Panc1 (cell line): ENCODE data around the gene ARHGEF40. TPM values are rescaled to one million over a fixed set of nuclear protein-coding genes. Genes with fewer than 3 reads are reported as not detected.

Experiments
- ATAC-seq: fragments of 200-7000 bp; cut with Tn5 transposase; 2 replicates; pipeline ENCODE4 v1.9.1; 2020; ENCODE audit warnings: mild to moderate bottlenecking, moderate library complexity
- BruUV-seq: library from RNA; stranded (reverse); fragments of 400-500 nt; replicated peaks from 2 replicates; lab custom pipeline; 2021; lab: Mats Ljungman, UMichigan
- CTCF ChIA-PET: fragments of 300-600 bp; sonication (Branson Sonifier 250); formaldehyde crosslinking; loops from one replicate; lab custom pipeline; 2022; ENCODE audit warnings: antibody characterized with exemption; lab: Charles Lee
- POLR2A ChIA-PET: fragments of 300-600 bp; sonication (Branson Sonifier 250); formaldehyde crosslinking; loops from one replicate; lab custom pipeline; 2022; ENCODE audit warnings: antibody characterized with exemption; lab: Charles Lee
- DNase-seq: peaks from one replicate; pipeline ENCODE4 v3.0.0-alpha.2; 2010; ENCODE audit warnings: low read depth, low spot score
- H3K27ac ChIP-seq: 2 replicates; pipeline ENCODE4 v1.5.1; 2011; ENCODE audit warnings: mild to moderate bottlenecking, low read length, inconsistent platforms
- H3K27me3 ChIP-seq: fragments of 200-500 bp; sonication (Bioruptor generic); 2 replicates; pipeline ENCODE4 v1.6.0; 2014; ENCODE audit warnings: low read length, inconsistent platforms; ENCODE audit not compliant: control insufficient read depth, insufficient read depth
- H3K36me3 ChIP-seq: fragments of 200-500 bp; sonication (Bioruptor generic); 2 replicates; pipeline ENCODE4 v1.5.1; 2014; ENCODE audit warnings: inconsistent platforms, mild to moderate bottlenecking, low read length, moderate library complexity; ENCODE audit not compliant: control insufficient read depth, insufficient read depth
- H3K4me1 ChIP-seq: 2 replicates; pipeline ENCODE4 v1.5.1; 2011; ENCODE audit warnings: inconsistent platforms, mild to moderate bottlenecking, low read length, moderate library complexity; ENCODE audit not compliant: control insufficient read depth, insufficient read depth
- H3K4me3 ChIP-seq, 2 experiments: 2 replicates each; pipeline ENCODE4 v1.5.1; 2011 to 2012; ENCODE audit warnings: low read depth in 2 of 2, low read length in 2 of 2, mild to moderate bottlenecking in 2 of 2, inconsistent platforms in 1 of 2, moderate library complexity in 1 of 2
- H3K9me3 ChIP-seq: fragments of 200-500 bp; sonication (Bioruptor generic); 2 replicates; pipeline ENCODE4 v1.5.1; 2014; ENCODE audit warnings: low read depth, mild to moderate bottlenecking, inconsistent platforms, low read length, moderate library complexity; ENCODE audit not compliant: control insufficient read depth, insufficient read depth
- CTCF ChIP-seq: fragments of 450-650 bp; IDR thresholded peaks from 2 replicates; pipeline ENCODE4 v1.5.1; 2017; ENCODE audit warnings: mild to moderate bottlenecking
- SIN3A ChIP-seq: IDR thresholded peaks from 2 replicates; pipeline ENCODE4 v1.6.1; 2012; ENCODE audit warnings: low read depth, mild to moderate bottlenecking, low read length, moderate library complexity, borderline replicate concordance; ENCODE audit not compliant: insufficient read depth
- in situ Hi-C: cut with HindIII; loops from 2 replicates; pipeline ENCODE4 v1.10.0; 2016; ENCODE audit warnings: low sequenced_read_pairs, low pct_unique_long_range_greater_than_20kb
- intact Hi-C: fragments of 100-400 bp; cut with micrococcal nuclease; formaldehyde crosslinking; loops from one replicate; pipeline ENCODE4 v1.10.0; 2022; ENCODE audit not compliant: unreplicated experiment
- microRNA-seq: library from miRNA; unstranded; fragments of <30 nt; microRNA quantifications from one replicate; pipeline ENCODE4 v1.1.0, GENCODE V29; 2020; ENCODE audit not compliant: unreplicated experiment
- total RNA-seq: library from RNA; stranded (reverse); gene quantifications from one replicate; pipeline ENCODE4 v1.2.1, GENCODE V29; 2021; ENCODE audit not compliant: unreplicated experiment

The ARHGEF40 gene
- total RNA-seq, 1 experiment from 2014 or later = 11.1 TPM

- DNase-seq = no peak
- BruUV-seq = no TSS peak
- H3K4me3 ChIP-seq = no peak overlapping the region
- in situ Hi-C loops (no loop called here), intact Hi-C loops (no loop called here)
- ChIA-PET CTCF (no interaction called here), POLR2A (no interaction called here)
- H3K9me3 ChIP-seq = no peaks in the 10 kb centered on the region
- no peaks in the 10 kb centered on the region for H3K4me1 ChIP-seq
- no peaks in the 10 kb centered on the region for H3K36me3 ChIP-seq
- no peak for ATAC-seq
- H3K27ac ChIP-seq = no peak overlapping the region
- H3K27me3 ChIP-seq = no peaks in the 10 kb centered on the region
- TF ChIP-seq CTCF (peak; percentile 74), SIN3A (no peak)
These were observed 65.9 kb downstream of the ARHGEF40 start for GRCh38 chr14:21136024-21136423.

Small RNAs within 50 kb of the gene (microRNA-seq; reads per million reads assigned to microRNA genes)
- not detected for gene MIR6717

Other genes with a start within 250 kb of the ARHGEF40 start
- not detected for gene RNASE3, start 178.9 kb upstream of the ARHGEF40 start, total RNA-seq
- gene RNASE2, start 114.8 kb upstream of the ARHGEF40 start, total RNA-seq = not detected
- 39.6 TPM for gene METTL17, start 80.3 kb upstream of the ARHGEF40 start, total RNA-seq
- gene SLC39A2, start 71.0 kb upstream of the ARHGEF40 start, total RNA-seq = not detected
- gene NDRG2, start 45.2 kb upstream of the ARHGEF40 start, total RNA-seq = 1.6 TPM
- gene TPPP2, start 40.1 kb upstream of the ARHGEF40 start, total RNA-seq = not detected
- gene RNASE13, start 35.5 kb upstream of the ARHGEF40 start, total RNA-seq = not detected
- gene RNASE7, start 27.9 kb upstream of the ARHGEF40 start, total RNA-seq = not detected
- not detected for gene RNASE8, start 12.5 kb upstream of the ARHGEF40 start, total RNA-seq
- gene ZNF219, start 28.4 kb downstream of the ARHGEF40 start, total RNA-seq = 19.9 TPM
- 0.33 TPM for gene TMEM253, start 30.8 kb downstream of the ARHGEF40 start, total RNA-seq
- not detected for gene OR5AU1, start 85.8 kb downstream of the ARHGEF40 start, total RNA-seq
- gene HNRNPC, start 199.1 kb downstream of the ARHGEF40 start, total RNA-seq = 537 TPM
- gene RPGRIP1, start 209.8 kb downstream of the ARHGEF40 start, total RNA-seq = 0.28 TPM